HG03469 (cell line): ENCODE data around the gene THADA.
"Not testable (repeated sequence)": the region's sequence is repeated elsewhere in the genome, so short reads cannot be mapped to it uniquely, and the experiment has no call there.

ENCODE experiments used
- ATAC-seq: cut with Tn5 transposase; IDR thresholded peaks from one replicate; pipeline ENCODE4 v1.9.1; 2021; ENCODE audit warnings: mild to moderate bottlenecking, moderate library complexity, moderate number of reproducible peaks; ENCODE audit not compliant: unreplicated experiment

Gene THADA

GRCh38 chr2:43196768-43197587 lies 398.9 kb downstream of the THADA start:
- no peak for ATAC-seq

GRCh38 chr2:43194121-43194869 lies 401.5 kb downstream of the THADA start:
- ATAC-seq: no peak

- ATAC-seq: no peak
Measured at GRCh38 chr2:43193652-43194120, 402.2 kb downstream of the THADA start.

- no peak for ATAC-seq
Measured at GRCh38 chr2:43192744-43193651, 402.8 kb downstream of the THADA start.

GRCh38 chr2:43191947-43192516 lies 403.8 kb downstream of the THADA start:
- no peak for ATAC-seq

- no peak for ATAC-seq
Measured at GRCh38 chr2:43190311-43191052, 405.4 kb downstream of the THADA start.

GRCh38 chr2:43189861-43190260 lies 406.0 kb downstream of the THADA start:
- ATAC-seq: not testable (repeated sequence)

- ATAC-seq: no peak
Measured at GRCh38 chr2:43188561-43189386, 407.1 kb downstream of the THADA start.

- no peak for ATAC-seq
Measured at GRCh38 chr2:43186679-43187374, 409.0 kb downstream of the THADA start.

GRCh38 chr2:43186321-43186678 lies 409.5 kb downstream of the THADA start:
- ATAC-seq: no peak

GRCh38 chr2:43185146-43185545 lies 410.7 kb downstream of the THADA start:
- no peak for ATAC-seq

- ATAC-seq: no peak
Measured at GRCh38 chr2:43184339-43184895, 411.4 kb downstream of the THADA start.

GRCh38 chr2:43183743-43184142 lies 412.1 kb downstream of the THADA start:
- no peak for ATAC-seq

GRCh38 chr2:43180897-43181296 lies 414.9 kb downstream of the THADA start:
- no peak for ATAC-seq
